K562 (cell line): ENCODE measurements around the gene STRN3. TPM values are rescaled to one million over a fixed set of nuclear protein-coding genes. Genes with fewer than 3 reads are reported as not detected.

Experiments
- E2F6 ChIP-seq, 2 experiments: IDR thresholded peaks; 2 replicates each; pipeline ENCODE4 v1.6.1; 2011; ENCODE audit warnings: borderline replicate concordance in 1 of 2, control low read depth in 1 of 2, low read depth in 1 of 2, low read length in 1 of 2, mild to moderate bottlenecking in 1 of 2, mixed read lengths in 1 of 2, moderate library complexity in 1 of 2; ENCODE audit not compliant: insufficient read depth in 1 of 2, insufficient read length in 1 of 2, poor library complexity in 1 of 2, severe bottlenecking in 1 of 2; ENCODE audit errors: extremely low read depth in 1 of 2
- GTF2F1 ChIP-seq: IDR thresholded peaks from 2 replicates; pipeline ENCODE4 v1.6.1; 2011; ENCODE audit warnings: low read depth, low read length, improper control_type of control experiment
- HEY1 ChIP-seq: fragments of 250-450 bp; sonication (Bioruptor Pico); IDR thresholded peaks from 2 replicates; pipeline ENCODE4 v1.5.0; 2020; ENCODE audit warnings: mild to moderate bottlenecking, moderate library complexity, borderline replicate concordance
- MAFK ChIP-seq: IDR thresholded peaks from 2 replicates; pipeline ENCODE4 v1.6.1; 2011; ENCODE audit warnings: low read length, improper control_type of control experiment
- MNT ChIP-seq, 2 experiments: fragments of 450-650 bp; conservative IDR thresholded peaks; 2 replicates each; pipeline ENCODE4 v1.6.1; 2017; ENCODE audit warnings: mild to moderate bottlenecking in 2 of 2, moderate library complexity in 2 of 2
- NFE2L1 ChIP-seq: fragments of 450-650 bp; IDR thresholded peaks from 2 replicates; pipeline ENCODE4 v1.6.1; 2016; ENCODE audit warnings: missing genetic modification characterization, low read depth, mild to moderate bottlenecking, missing compliant biosample characterization, moderate library complexity, borderline replicate concordance
- OTX1 ChIP-seq: fragments of 450-650 bp; formaldehyde crosslinking; IDR thresholded peaks from 2 replicates; pipeline ENCODE4 v1.4.0; 2022; ENCODE audit warnings: mild to moderate bottlenecking
- STAT6 ChIP-seq: sonication (generic); formaldehyde crosslinking; IDR thresholded peaks from 2 replicates; pipeline ENCODE4 v1.8.1; 2023; ENCODE audit warnings: mild to moderate bottlenecking, missing genetic modification reagents
- TAL1 ChIP-seq: fragments of 450-650 bp; IDR thresholded peaks from 2 replicates; pipeline ENCODE4 v1.6.1; 2016; ENCODE audit warnings: mild to moderate bottlenecking
- TBP ChIP-seq: optimal IDR thresholded peaks from 2 replicates; pipeline ENCODE3; 2011; ENCODE audit warnings: low read depth, low read length, improper control_type of control experiment
- TFAM ChIP-seq: fragments of 250-450 bp; sonication (Bioruptor Pico); conservative IDR thresholded peaks from 2 replicates; pipeline ENCODE4 v1.5.0; 2021; ENCODE audit warnings: mild to moderate bottlenecking, moderate library complexity
- YY1 ChIP-seq, 3 experiments: IDR thresholded peaks; 2 replicates each; pipeline ENCODE4 v1.6.1; 2011; ENCODE audit warnings: low read length in 2 of 3, mild to moderate bottlenecking in 2 of 3, moderate library complexity in 2 of 3, borderline replicate concordance in 1 of 3, control low read depth in 1 of 3, low read depth in 1 of 3; ENCODE audit not compliant: insufficient read depth in 3 of 3, insufficient replicate concordance in 2 of 3, control insufficient read depth in 1 of 3, insufficient read length in 1 of 3; ENCODE audit errors: extremely low read depth in 1 of 3
- ZNF121 ChIP-seq: sonication (generic); formaldehyde crosslinking; conservative IDR thresholded peaks from 2 replicates; pipeline ENCODE4 v1.8.0; 2022; ENCODE audit warnings: missing genetic modification reagents
- ZNF197 ChIP-seq: fragments of 200-800 bp; sonication (Bioruptor generic); IDR thresholded peaks from 2 replicates; pipeline ENCODE4 v1.6.1; 2016; ENCODE audit warnings: low read depth, missing genetic modification characterization, missing compliant biosample characterization
- ZNF253 ChIP-seq: fragments of 250-450 bp; sonication (Bioruptor Pico); conservative IDR thresholded peaks from 2 replicates; pipeline ENCODE4 v1.6.1; 2021; ENCODE audit warnings: mild to moderate bottlenecking
- ZNF263 ChIP-seq: sonication (generic); formaldehyde crosslinking; IDR thresholded peaks from 2 replicates; pipeline ENCODE4 v1.8.0; 2022; ENCODE audit warnings: mild to moderate bottlenecking, missing genetic modification reagents, borderline replicate concordance
- ZNF274 ChIP-seq: IDR thresholded peaks from 2 replicates; pipeline ENCODE4 v1.6.1; 2011; ENCODE audit warnings: low read depth, mild to moderate bottlenecking, low read length, moderate library complexity, borderline replicate concordance
- ZNF395 ChIP-seq: fragments of 200-800 bp; sonication (Bioruptor generic); IDR thresholded peaks from 2 replicates; pipeline ENCODE4 v1.6.1; 2017; ENCODE audit warnings: missing genetic modification characterization, missing compliant biosample characterization
- ZNF431 ChIP-seq: sonication (generic); formaldehyde crosslinking; IDR thresholded peaks from 2 replicates; pipeline ENCODE4 v1.8.0; 2022; ENCODE audit warnings: mild to moderate bottlenecking, missing genetic modification reagents
- ZNF644 ChIP-seq: fragments of 200-800 bp; sonication (Bioruptor generic); IDR thresholded peaks from 2 replicates; pipeline ENCODE4 v1.6.1; 2016; ENCODE audit warnings: low read depth, missing genetic modification characterization, missing compliant biosample characterization
- polyA plus RNA-seq, 8 experiments: library from polyadenylated mRNA; depleted of rRNA in 4 of 8; stranded (reverse) in 5 of 8; unstranded in 3 of 8; fragments of >200 nt; fragmentation: Nextera tagmentation in 2 of 8; fragmentation: Illumina TruSeq in 1 of 8; extraction: Ambion mirVana in 2 of 8; extraction: Trizol in 1 of 8; gene quantifications; 2 replicates each; pipeline versions ENCODE4 v1.2.1 to v1.2.3, GENCODE V29; 2011 to 2014; ENCODE audit warnings: inconsistent platforms in 1 of 8, missing spikeins in 1 of 8
- total RNA-seq, 7 experiments: library from RNA; depleted of rRNA in 6 of 7; stranded (reverse); fragments of >200 nt in 6 of 7; fragmentation: Illumina TruSeq in 2 of 7; extraction: Trizol in 2 of 7; gene quantifications; 2 replicates each; pipeline versions ENCODE4 v1.2.1 to v1.2.3, GENCODE V29; 2011 to 2021; ENCODE audit warnings: low replicate concordance in 1 of 7

STRN3 gene
- total and polyA plus RNA-seq, 9 of the 15 experiments (the other 6 are each of a cell fraction or from before 2014, with no cell fraction given), result 5.9 to 29.1 (median 16.0) TPM

GRCh38 chr14:31025367-31026076 is 657 bp downstream of the STRN3 start, which contains the start of gene AP4S1 (continued):
- TF ChIP-seq ZNF253 (CRISPR knock-in tag) (no peak), TAL1 (no peak), HEY1 (CRISPR knock-in tag) (no peak), ZNF197 (CRISPR knock-in tag) (no peak), TBP (no peak), ZNF274 (no peak), E2F6 (IDR thresholded peaks at IDR 0.05; ENCODE audit: borderline replicate concordance in 1 of 2, extremely low read depth in 1 of 2, insufficient read depth in 1 of 2, insufficient read length in 1 of 2, low read depth in 1 of 2, low read length in 1 of 2, poor library complexity in 1 of 2, severe bottlenecking in 1 of 2) (no peak), NFE2L1 (tag) (no peak), TFAM (CRISPR knock-in tag) (no peak), OTX1 (CRISPR knock-in tag) (no peak), ZNF263 (CRISPR knock-in tag) (no peak), ZNF395 (CRISPR knock-in tag) (no peak), MAFK (no peak), ZNF121 (CRISPR knock-in tag) (no peak), ZNF644 (tag) (no peak), STAT6 (CRISPR knock-in tag) (no peak), MNT (conservative IDR thresholded peaks at IDR 0.05) (peak; percentile 32 to 53; a peak in 3 of 4 replicates), YY1 (IDR thresholded peaks at IDR 0.05; ENCODE audit: borderline replicate concordance in 1 of 3, control insufficient read depth in 1 of 3, extremely low read depth in 1 of 3, insufficient read depth in 3 of 3, insufficient read length in 1 of 3, insufficient replicate concordance in 2 of 3, low read depth in 1 of 3, low read length in 2 of 3) (peak; percentile 82 to 98 (median 91)), ZNF431 (no peak), GTF2F1 (no peak)
